GM18499 (cell line): ENCODE results near the gene WWOX.
A peak's percentile ranks its signal among the peaks of the same experiment; 100 is the strongest.

Source experiments
- ATAC-seq: cut with Tn5 transposase; IDR thresholded peaks from one replicate; pipeline ENCODE4 v1.9.1; 2021; ENCODE audit warnings: moderate number of reproducible peaks; ENCODE audit not compliant: insufficient read depth, unreplicated experiment

The WWOX gene

DNA sequence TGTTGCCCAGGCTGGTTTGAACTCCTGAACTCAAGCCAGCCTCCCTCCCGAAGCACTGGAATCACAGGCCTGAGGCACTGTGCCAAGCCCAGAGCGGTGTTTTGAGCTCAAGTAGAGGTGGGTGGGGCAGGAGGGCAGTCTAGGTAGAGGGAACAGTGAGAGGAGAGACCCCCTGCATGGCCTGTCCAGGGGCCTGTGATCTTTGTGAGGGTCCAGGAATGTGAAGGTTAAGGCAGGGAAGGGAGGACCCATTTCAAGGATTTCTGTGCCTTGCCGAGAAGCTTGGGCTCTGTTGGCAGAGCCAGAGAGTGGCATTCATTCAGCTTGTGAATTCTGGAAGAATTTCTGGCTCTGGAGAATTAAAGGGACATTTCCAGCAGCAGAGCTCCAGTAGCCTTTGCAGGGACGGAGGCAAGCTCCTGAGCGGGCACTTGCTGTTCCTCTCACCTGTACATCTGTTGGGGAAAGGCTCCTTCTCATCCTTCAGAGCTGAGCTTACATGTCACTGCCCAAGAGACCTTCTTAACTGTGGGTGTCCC lies 2.7 kb downstream of the WWOX start:
- ATAC-seq: no peak

DNA sequence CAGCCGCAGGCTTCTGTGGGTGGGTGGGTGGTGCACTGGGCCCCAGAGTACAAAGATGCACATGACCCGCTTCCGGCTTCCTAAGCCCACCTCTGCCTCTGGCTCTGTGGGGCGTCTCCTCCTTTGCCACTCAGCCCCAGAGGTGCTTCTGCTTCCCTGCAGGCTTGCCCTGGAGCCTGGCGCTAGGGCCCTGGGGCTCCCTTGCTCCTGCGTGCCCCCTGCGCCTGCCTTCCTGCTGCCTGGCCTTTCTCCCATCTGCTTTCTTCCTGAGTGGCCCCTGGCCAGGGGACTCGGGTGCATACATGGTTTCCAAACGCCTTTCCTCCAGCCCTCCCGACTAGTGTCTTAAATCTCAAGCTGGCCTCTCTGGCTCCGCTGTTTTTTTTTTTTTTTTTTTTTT lies 3.4 kb downstream of the WWOX start:
- ATAC-seq: no peak

DNA sequence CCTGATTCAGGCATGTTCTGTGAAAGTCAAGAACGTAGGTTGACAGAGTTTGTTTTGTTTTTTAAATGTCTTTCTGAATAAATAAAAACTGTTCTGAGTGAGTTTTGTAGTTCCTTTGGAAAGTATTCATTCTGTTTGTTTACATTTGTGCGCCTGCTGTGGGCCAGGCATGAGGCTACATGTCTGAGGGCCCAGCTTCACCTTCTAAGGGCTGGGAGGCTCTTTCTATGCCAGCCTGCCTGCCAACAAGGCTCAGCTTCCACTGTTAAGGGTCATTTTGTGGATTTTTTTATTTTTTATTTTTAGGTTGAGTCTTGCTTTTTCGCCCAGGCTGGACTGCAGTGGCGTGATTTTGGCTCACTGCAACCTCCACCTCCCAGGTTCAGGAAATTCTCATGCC lies 6.1 kb downstream of the WWOX start:
- no peak for ATAC-seq

DNA sequence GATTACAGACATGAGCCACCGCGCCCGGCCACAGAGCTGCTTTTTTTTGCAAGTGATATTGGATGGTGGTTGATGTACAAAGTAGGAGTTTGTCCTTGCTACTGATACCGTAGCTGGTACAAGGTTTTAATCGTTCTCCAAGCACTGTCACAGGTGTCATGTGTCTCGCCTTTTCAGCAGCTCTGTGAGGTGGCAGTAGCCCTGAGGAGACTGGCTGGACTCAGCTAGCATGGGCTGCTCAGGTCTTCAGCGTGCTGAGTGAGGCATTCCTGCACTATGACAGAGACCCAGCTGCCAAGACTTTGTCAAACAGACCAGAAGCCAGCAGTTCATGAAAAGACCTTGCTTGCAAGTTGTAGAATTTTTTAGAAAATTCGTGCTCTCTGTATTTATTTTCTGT lies 7.2 kb downstream of the WWOX start:
- no peak for ATAC-seq

DNA sequence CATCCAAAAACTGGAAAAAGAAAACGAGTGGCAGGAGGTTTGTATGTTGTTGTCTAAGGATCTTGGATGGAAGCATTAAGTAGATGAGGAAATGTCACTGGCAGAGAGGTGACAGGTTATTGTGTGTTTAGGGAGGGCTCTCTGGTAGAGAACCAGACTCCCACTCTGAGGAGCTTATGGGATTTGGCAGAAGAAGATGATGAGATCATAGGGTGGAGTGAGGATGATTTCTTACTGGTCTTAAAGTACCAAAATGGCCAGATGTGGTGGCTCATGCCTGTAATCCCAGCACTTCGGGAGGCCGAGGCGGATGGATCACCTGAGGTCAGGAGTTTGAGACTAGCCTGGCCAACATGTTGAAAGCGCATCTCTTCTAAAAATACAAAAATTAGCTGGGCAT lies 9.0 kb downstream of the WWOX start:
- ATAC-seq: no peak

DNA sequence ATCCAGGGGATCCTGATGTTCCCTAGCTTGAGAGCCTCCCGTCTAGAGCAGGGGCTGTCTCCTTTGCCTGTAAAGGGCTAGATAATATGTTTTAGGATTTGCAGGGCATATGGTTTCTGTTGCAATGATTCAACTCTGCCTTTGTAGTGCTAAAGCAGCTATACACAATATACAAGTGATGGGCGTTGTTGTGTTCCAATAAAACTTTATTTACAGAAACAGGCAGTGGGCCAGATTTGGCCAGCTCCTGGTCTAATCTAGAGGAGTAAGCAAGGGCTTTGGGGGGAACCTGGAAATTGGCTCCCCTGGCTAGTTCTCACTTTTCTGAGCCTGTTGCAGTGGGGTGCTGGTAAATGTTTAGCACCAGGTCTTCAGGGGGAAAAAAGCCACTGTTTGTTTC lies 13.8 kb downstream of the WWOX start:
- no peak for ATAC-seq

DNA sequence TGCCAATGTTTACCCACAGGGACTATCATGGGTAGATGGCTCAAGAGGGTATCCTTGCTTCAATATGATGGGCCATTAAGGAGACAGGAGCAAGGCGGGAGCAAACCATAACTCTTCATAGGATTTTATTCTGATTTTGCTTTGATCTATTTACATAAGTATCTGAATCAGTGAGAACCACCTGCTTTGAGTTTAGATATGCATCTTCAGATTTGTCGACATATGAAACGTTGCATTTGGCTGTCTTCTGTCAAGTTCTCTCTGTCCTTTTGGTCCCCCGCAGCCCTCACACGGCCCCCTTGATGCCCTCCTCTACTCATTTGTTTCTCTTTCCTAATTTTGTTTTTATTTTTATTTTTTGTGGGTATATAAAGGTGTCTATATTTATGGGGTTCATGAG lies 16.2 kb downstream of the WWOX start:
- ATAC-seq: no peak

DNA sequence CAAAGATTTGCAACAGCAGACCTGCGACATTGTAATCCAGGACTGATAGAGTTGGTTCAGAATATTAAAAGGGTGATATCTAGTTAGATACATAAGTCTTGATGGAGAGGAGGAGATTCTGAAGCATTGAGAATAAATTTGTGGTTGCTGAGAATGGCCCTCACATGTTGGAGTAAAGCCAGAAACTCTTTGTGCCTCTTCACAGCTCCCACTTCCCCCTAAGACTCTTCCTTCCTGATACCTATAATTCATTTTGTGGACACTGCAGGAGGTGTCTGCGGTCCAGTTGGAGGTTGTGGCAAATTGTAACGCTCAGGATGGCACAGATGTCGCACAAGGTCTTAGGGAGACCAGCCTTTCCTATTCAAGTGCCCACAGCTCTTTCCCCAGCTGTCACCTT lies 17.5 kb downstream of the WWOX start:
- ATAC-seq: no peak

DNA sequence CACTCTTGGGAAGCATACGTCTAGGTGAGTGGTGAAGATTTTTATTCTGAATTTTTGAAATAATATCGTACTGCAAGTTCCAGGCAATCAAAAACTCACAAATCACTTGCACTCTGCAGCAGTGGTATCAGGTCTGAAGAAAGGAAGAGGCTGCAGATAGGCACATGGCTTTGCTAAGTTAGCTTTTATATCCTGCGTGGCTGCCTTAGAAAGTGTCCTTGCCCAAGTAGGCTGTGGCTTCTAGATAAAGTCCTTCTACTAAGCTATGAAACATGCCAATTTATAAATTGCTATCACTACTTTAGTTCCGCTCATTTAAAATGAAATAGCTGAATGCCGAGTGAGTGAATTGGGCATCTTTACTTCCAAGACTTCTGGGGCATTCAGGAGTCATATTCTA lies 17.9 kb downstream of the WWOX start:
- ATAC-seq: no peak

DNA sequence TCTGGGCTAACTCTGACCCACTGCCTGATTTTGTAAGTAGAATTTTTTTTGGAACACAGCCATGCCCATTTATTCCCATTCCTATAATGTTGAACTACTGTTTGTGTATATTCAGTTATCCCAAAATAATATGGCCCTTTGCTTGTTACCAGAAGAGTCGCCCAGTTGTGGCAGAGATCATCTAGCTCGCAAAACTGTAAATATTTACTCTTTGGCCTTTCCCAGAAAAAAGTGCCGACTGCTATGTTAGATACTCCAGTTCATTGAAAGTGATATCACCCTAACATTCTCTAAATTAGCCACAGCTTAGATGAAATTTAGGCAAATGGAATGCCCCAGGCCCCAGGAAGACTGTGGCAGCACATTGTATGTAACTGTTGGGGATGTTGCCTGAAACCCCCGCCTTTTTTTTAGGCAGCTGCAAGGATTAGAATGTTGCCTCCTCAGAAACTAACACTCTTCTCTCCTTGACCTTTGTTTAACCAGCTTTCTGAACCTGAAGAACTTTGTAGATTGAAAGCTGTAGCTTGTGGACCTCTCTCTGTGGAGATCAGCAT lies 19.1 kb downstream of the WWOX start:
- no peak for ATAC-seq

DNA sequence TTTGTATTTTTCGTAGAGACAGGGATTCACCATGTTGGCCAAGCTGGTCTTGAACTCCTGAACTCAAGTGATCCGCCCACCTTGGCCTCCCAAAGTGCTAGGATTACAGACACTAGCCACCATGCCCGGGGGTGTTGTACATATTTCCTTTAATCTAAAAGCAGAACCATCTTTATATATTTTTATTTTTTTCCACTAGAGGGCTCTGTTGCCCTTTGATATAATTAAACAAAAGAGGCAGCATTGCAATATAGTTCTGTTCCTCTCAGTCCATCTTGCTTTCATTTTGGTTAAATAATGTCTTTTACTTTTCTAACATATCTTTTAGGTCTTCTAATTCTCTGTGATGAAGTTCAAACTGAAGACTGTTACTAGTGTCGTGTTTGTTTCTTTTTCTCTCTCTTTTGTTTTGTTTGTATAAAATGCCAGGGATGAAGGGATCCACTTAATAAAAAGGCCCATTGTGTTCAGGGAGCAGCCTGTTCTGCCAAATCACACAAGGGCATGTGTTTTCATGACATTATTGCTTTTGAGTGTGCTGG lies 23.4 kb downstream of the WWOX start:
- peak; percentile 66 for ATAC-seq

DNA sequence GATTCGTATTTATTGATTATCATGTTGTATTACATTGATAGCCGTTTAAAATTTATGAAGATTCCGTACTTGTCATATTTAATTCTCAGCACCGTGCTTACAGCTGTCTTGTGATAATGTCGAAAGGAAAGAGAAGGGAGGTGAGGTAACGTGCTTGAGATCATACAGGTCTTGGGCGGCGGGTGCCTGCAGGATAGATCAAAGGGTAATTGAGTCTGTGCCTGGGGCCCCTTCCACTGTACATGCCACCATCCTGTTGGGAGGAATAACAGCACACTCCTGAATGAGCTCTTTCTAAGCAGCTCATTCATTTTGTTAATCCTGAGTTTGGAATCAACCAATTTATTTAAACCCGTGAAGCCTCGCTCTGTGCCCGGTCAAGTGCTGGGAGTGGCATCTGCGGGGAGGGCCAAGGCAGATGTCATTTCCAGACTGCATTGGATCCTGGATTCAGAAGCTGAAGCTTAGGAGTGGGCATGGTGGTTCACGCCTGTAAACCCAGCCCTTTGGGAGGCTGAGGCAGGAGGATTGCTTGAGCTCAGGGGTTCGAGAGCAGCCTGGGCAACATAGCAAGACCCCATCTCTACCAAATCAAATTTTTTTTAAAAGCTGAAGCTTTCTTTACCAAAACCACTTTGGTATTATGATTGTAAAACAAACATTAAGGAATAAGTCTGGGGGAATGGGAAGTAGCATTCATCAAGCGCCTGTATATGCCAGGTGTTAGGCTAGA lies 25.8 kb downstream of the WWOX start:
- no peak for ATAC-seq

DNA sequence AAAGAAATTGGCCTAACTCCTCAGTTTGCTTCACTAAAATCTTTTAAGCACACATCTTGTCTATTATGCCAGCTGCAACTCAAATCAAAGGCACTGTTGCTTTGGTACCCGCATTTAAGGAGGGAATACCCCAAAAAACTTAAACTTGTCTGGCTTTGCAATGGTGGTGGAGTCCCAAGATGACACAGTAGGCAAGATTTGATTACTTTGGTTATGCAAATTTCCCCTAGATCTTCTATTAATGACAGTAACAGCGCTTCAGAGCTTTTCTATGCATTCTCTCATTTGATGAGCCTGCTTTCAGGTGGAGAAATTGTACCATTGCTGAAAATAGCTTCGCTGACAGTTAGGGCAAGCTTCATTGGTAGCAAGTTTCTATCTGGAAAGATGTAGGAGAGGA lies 27.2 kb downstream of the WWOX start:
- ATAC-seq: no peak

DNA sequence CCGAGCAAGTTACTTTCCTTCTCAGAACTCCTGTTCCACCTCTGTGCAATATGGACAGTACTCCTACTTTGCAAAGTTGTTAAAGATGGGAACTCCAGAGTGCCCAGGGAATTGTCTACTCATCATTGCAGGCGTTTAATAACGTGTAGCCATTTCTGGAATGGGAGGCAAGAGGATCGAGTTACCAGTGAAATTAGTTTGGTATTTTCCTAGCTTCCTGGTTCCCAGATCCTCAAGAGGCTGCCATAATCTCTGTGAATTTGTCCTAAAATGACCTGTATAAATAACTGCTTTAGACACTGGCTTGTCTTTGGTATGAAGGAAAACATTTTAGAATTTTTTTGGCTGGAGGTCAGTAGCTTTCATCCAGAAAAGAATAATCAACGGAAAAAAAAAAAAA lies 27.7 kb downstream of the WWOX start:
- no peak for ATAC-seq

DNA sequence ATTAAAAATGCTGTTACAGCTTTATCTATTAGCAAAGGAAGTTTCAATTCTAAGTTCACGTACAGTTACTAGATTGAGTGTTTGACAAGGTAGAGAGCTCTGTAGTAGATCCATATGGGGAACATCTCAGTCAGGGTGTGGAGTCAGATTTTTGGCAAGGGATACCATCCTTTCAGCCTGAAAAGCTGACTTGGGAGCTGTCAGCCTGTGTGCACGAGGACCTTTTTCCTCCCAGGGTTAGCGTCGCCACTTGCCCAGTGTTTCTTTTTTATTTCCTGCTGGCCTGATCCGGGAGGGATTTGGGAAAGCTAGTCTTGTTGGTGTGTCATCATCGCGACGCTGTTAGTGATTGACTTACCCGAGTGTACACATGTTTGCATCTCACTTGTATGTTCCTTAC lies 29.5 kb downstream of the WWOX start:
- ATAC-seq: no peak

DNA sequence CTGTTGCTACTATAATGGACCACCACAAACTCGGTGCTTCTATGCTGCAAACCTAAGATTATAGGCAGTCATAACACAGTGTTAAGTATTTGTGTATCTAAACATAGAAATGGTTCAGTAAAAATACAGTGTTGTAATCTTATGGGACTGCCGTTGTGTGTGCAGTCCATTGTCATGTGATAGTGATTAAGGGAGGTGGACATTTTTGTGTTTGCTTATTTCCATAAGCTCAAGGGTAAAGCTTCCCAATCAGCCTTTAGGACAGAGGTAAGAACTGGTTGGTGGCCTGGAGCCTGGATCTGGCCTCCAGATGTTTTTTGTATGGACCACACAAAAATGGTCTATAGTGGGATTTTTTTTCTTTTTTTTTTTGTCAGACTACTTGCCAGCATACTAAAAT lies 29.9 kb downstream of the WWOX start:
- ATAC-seq: no peak

DNA sequence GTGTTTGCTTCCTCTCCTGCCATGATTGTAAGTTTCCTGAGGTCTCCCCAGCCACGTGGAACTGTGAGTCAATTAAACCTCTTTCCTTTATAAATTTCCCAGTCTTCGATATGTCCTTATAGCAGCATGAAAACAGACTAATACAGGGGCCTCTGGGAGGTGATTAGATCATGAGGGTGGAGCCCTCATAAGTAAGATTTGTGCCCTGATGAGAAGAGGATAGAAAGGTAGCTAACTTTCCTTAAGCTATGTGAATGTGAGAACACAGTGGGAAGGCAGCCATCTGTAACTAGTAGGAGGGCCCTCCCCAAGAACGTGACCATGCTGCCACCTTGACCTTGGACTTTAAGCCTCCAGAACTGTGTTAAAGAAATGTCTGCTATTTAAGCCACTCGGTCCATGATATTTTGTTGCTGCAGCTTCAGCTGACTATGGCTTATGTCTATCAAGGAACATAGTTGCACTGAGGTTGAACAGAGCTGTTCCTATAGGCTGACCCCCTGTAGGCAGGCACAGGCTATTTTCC lies 30.7 kb downstream of the WWOX start:
- no peak for ATAC-seq

DNA sequence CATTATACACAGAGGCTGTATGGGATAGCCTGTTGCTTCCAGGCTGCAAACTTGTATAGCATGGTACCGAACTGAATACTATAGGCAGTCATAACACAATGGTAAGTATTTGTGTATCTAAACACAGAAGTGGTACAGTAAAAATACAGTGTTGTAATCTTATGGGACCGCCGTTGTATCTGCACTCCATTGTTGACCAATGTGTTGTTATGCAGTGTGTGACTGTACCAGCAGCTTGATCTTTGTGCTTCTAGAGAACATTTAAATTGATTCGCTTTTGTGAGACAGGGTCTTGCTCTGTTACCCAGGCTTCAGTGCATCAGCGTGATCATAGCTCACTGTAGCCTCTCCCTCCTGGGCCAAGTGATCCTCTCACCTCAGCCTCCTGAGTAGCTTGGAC lies 31.5 kb downstream of the WWOX start:
- no peak for ATAC-seq

DNA sequence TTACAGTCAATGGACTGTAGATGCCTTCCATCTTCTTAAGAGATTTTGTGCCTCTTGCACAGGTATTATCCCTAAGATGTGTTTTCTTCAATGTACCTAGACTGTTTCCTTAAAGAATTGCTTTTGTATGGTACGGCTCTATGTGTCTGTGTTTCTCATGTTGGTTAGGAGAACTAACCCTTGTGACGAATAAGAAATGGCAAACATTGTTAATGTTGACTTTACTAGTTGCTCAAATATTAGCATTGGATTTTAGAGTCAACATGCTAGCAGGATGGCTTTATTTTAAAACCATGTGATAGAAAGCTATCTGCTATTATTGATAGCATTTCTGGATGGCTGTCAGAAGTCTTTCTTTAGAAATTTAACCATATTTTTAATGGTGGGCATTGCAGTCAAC lies 34.5 kb downstream of the WWOX start:
- ATAC-seq: no peak

DNA sequence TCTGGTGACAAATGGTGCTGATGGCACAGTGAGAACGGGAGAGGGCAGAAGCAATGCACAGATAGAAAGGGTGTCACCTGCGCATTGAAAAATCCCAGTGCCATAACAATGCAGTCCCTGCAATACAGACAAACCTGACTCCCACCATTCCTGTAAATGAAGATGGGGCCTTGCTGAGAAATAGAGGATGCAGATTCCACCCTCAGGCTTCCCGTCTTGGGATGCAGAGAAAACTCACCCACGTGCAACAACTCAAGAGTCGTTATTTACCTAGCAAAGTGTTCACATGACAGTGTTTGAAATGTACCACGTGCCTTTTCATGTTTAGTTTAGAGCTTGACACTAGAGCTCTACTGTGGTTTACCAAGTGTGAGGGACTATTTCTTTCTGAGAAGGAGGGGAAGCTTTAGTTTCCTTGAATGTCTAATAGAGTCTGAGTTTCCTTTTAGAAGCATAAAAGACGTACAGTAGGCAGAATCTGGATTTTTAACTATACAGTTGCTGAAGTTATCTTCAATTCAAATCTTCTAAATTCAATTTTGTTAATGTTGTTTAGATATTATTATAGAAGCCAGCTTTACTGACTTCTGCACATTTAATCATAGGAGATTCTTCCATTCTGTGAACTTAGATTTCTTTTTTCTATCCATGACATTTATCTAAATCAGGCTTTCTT lies 35.6 kb downstream of the WWOX start:
- no peak for ATAC-seq

DNA sequence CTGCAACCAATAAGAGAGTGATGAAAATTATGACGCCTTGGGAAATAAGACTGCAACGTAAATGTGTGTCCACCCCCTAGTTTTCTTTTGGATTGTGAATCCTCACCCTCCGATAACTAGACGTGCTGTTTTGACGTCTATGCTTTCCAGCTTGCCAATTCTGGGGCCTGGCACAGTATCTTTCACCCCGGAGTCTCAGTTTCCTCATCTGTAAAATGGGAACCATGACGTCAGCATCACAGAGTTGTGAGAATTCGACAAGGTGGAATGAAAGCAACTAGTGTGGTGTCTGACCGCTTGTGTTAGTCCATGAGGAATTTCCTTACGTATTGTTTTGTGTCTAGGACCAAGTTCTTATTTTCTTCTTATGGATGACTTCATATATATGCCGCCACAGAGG lies 37.7 kb downstream of the WWOX start:
- ATAC-seq: no peak
